HG02763 (cell line): Measurements from ENCODE around the gene MRPS23.

Source experiments
- ATAC-seq: cut with Tn5 transposase; IDR thresholded peaks from one replicate; pipeline ENCODE4 v1.9.1; 2021; ENCODE audit warnings: mild to moderate bottlenecking, moderate library complexity; ENCODE audit not compliant: unreplicated experiment

MRPS23 gene

GRCh38 chr17:57879437-57880085, 29.7 kb upstream of the MRPS23 start:
- no peak for ATAC-seq

- no peak for ATAC-seq
Measured at GRCh38 chr17:57877803-57878377, 28.0 kb upstream of the MRPS23 start.

GRCh38 chr17:57876866-57877237, 27.0 kb upstream of the MRPS23 start:
- ATAC-seq, result no peak

GRCh38 chr17:57876023-57876865, 26.4 kb upstream of the MRPS23 start:
- ATAC-seq, result no peak

GRCh38 chr17:57875290-57876022, 25.6 kb upstream of the MRPS23 start:
- ATAC-seq, result no peak

GRCh38 chr17:57874434-57875289, 24.8 kb upstream of the MRPS23 start:
- ATAC-seq, result no peak

- ATAC-seq, result no peak
Measured at GRCh38 chr17:57874058-57874419, 24.2 kb upstream of the MRPS23 start.

GRCh38 chr17:57873261-57874057, 23.6 kb upstream of the MRPS23 start:
- no peak for ATAC-seq

- no peak for ATAC-seq
Measured at GRCh38 chr17:57872536-57872935, 22.7 kb upstream of the MRPS23 start.

- no peak for ATAC-seq
Measured at GRCh38 chr17:57871863-57872262, 22.0 kb upstream of the MRPS23 start.

GRCh38 chr17:57871155-57871554, 21.3 kb upstream of the MRPS23 start:
- no peak for ATAC-seq

GRCh38 chr17:57870283-57870635, 20.4 kb upstream of the MRPS23 start:
- ATAC-seq, result no peak

- no peak for ATAC-seq
Measured at GRCh38 chr17:57869617-57870282, 19.9 kb upstream of the MRPS23 start.

GRCh38 chr17:57868910-57869616, 19.2 kb upstream of the MRPS23 start:
- ATAC-seq, result no peak

- peak; percentile 64 for ATAC-seq
Measured at GRCh38 chr17:57868007-57868909, 18.4 kb upstream of the MRPS23 start.

GRCh38 chr17:57867126-57867525, 17.3 kb upstream of the MRPS23 start:
- ATAC-seq, result no peak

GRCh38 chr17:57866723-57867122, 16.9 kb upstream of the MRPS23 start:
- ATAC-seq, result no peak

GRCh38 chr17:57866319-57866718, 16.5 kb upstream of the MRPS23 start:
- no peak for ATAC-seq
